Neuronal stem cell (in vitro differentiated cells): ENCODE results near the gene ACMSD.

Experiments used
- DNase-seq: peaks from one replicate; pipeline ENCODE4 v3.0.0-alpha.2; 2013; ENCODE audit warnings: low spot score
- H2AFZ ChIP-seq: one replicate; pipeline ENCODE4 v1.6.1; 2013; ENCODE audit warnings: mild to moderate bottlenecking, low read length, inconsistent platforms
- H2AK5ac ChIP-seq: 2 replicates; pipeline ENCODE4 v1.6.1; 2013; ENCODE audit warnings: low read depth, mild to moderate bottlenecking, inconsistent platforms, low read length, moderate library complexity, mixed read lengths
- H2BK120ac ChIP-seq: 2 replicates; pipeline ENCODE4 v1.6.1; 2013; ENCODE audit warnings: low read depth, mild to moderate bottlenecking, inconsistent platforms, low read length, moderate library complexity, mixed read lengths
- H2BK12ac ChIP-seq: one replicate; pipeline ENCODE4 v1.6.1; 2013; ENCODE audit warnings: low read length, inconsistent platforms
- H2BK15ac ChIP-seq: 2 replicates; pipeline ENCODE4 v1.6.1; 2013; ENCODE audit warnings: mild to moderate bottlenecking, low read length, inconsistent platforms, mixed read lengths
- H2BK5ac ChIP-seq: one replicate; pipeline ENCODE4 v1.6.1; 2013; ENCODE audit warnings: inconsistent platforms, mild to moderate bottlenecking, low read length, moderate library complexity
- H3K14ac ChIP-seq: one replicate; pipeline ENCODE4 v1.6.1; 2013; ENCODE audit warnings: low read length, inconsistent platforms
- H3K18ac ChIP-seq: 2 replicates; pipeline ENCODE4 v1.6.1; 2013; ENCODE audit warnings: low read length, inconsistent platforms
- H3K23ac ChIP-seq: 2 replicates; pipeline ENCODE4 v1.6.1; 2013; ENCODE audit warnings: low read depth, mild to moderate bottlenecking, mixed read lengths, low read length, inconsistent platforms; ENCODE audit not compliant: poor library complexity
- H3K27ac ChIP-seq: replicated peaks from 3 replicates; pipeline ENCODE4 v1.5.1; 2013; ENCODE audit warnings: low read length, inconsistent platforms
- H3K27me3 ChIP-seq, 3 experiments: 2 replicates each; pipeline ENCODE4 v1.6.1; 2013; ENCODE audit warnings: low read length in 3 of 3, mild to moderate bottlenecking in 2 of 3, inconsistent platforms in 1 of 3, low read depth in 1 of 3, mixed read lengths in 1 of 3, moderate library complexity in 1 of 3; ENCODE audit not compliant: control insufficient read depth in 3 of 3, insufficient read depth in 3 of 3
- H3K36me3 ChIP-seq, 2 donors: replicated peaks in 1 of 2; 2 replicates each; pipeline ENCODE4 v1.6.1; 2013; ENCODE audit warnings: low read length in 2 of 2; ENCODE audit not compliant: control insufficient read depth in 2 of 2, insufficient read depth in 2 of 2
- H3K4ac ChIP-seq: 2 replicates; pipeline ENCODE4 v1.6.1; 2013; ENCODE audit warnings: inconsistent platforms, mild to moderate bottlenecking, low read length, moderate library complexity
- H3K4me1 ChIP-seq, 2 donors: 1 replicate in 1 of 2; 2 replicates in 1 of 2; pipeline ENCODE4 v1.6.1; 2013; ENCODE audit warnings: low read length in 2 of 2, low read depth in 1 of 2; ENCODE audit not compliant: control insufficient read depth in 2 of 2, insufficient read depth in 1 of 2
- H3K4me2 ChIP-seq: one replicate; pipeline ENCODE4 v1.6.1; 2013; ENCODE audit warnings: mild to moderate bottlenecking, low read length, inconsistent platforms; ENCODE audit not compliant: insufficient read depth, poor library complexity, severe bottlenecking
- H3K4me3 ChIP-seq, 2 donors: 2 replicates each; pipeline ENCODE4 v1.5.1; 2013; ENCODE audit warnings: low read length in 2 of 2, mild to moderate bottlenecking in 2 of 2, inconsistent platforms in 1 of 2, moderate library complexity in 1 of 2
- H3K79me1 ChIP-seq: one replicate; pipeline ENCODE4 v1.6.1; 2013; ENCODE audit warnings: low read depth, mild to moderate bottlenecking, inconsistent platforms, low read length, moderate library complexity
- H3K9ac ChIP-seq: one replicate; pipeline ENCODE4 v1.6.1; 2013; ENCODE audit warnings: mild to moderate bottlenecking, low read depth, low read length, inconsistent platforms; ENCODE audit not compliant: poor library complexity
- H3K9me3 ChIP-seq, 2 donors: replicated peaks in 1 of 2; 2 replicates each; pipeline versions ENCODE3 to v1.6.1; 2013; ENCODE audit warnings: low read length in 2 of 2, mild to moderate bottlenecking in 2 of 2, inconsistent platforms in 1 of 2, low read depth in 1 of 2, mixed read lengths in 1 of 2, moderate library complexity in 1 of 2; ENCODE audit not compliant: control insufficient read depth in 2 of 2, insufficient read depth in 1 of 2
- H4K8ac ChIP-seq: one replicate; pipeline ENCODE4 v1.6.1; 2013; ENCODE audit warnings: low read depth, mild to moderate bottlenecking, inconsistent platforms, low read length, moderate library complexity
- H4K91ac ChIP-seq: one replicate; pipeline ENCODE4 v1.6.1; 2013; ENCODE audit warnings: low read length, low read depth, mild to moderate bottlenecking, inconsistent platforms; ENCODE audit not compliant: poor library complexity
- WGBS, 2 donors: extraction: QIAGEN DNeasy Blood & Tissue Kit; methylation state at CpG; one replicate each; pipeline ENCODE4 v1.1.7; 2013; ENCODE audit warnings: missing lambda C conversion rate in 2 of 2, mixed read lengths in 1 of 2; ENCODE audit not compliant: insufficient read length in 2 of 2, insufficient replicate concordance in 1 of 2; ENCODE audit errors: extremely low coverage in 2 of 2; 5-methylcytosine and 5-hydroxymethylcytosine counted together

Gene ACMSD

GRCh38 chr2:134918526-134919340 is 80.3 kb downstream of the ACMSD start, which contains the start of gene CCNT2:
Gene CCNT2 (plus strand): TSS chr2:134918822. CDS start chr2:134918855, 33 bp downstream.
- Histone ChIP-seq H3K4me2 (peak within 1 kb of the TSS; percentile 49), H2BK12ac (no peak within 1 kb of the TSS), H2BK5ac (peak within 1 kb of the TSS; percentile 100), H2BK120ac (peak within 1 kb of the TSS; percentile 87), H3K9me3 (no peaks in the 10 kb centered on the region), H4K8ac (peak within 1 kb of the TSS; percentile 93), H3K27ac (peak within 1 kb of the TSS; percentile 98), H3K23ac (peak within 1 kb of the TSS; percentile 97), H3K18ac (peak within 1 kb of the TSS; percentile 100), H3K4ac (peak within 1 kb of the TSS; percentile 93), H3K4me3 (peak within 1 kb of the TSS; percentile 82 to 97), H3K36me3 (peaks cover 0 to 37% of the 10 kb centered on the region in 2 donors), H3K79me1 (peaks cover 5% of the 10 kb centered on the region), H2BK15ac (peak within 1 kb of the TSS; percentile 21), H2AFZ (peak within 1 kb of the TSS; percentile 91), H3K14ac (peak within 1 kb of the TSS; percentile 89), H3K27me3 (no peaks in the 10 kb centered on the region), H3K9ac (peak within 1 kb of the TSS; percentile 99), H3K4me1 (peaks cover 0 to 9% of the 10 kb centered on the region in 2 donors), H2AK5ac (peak within 1 kb of the TSS; percentile 95), H4K91ac (peak within 1 kb of the TSS; percentile 92)
- no CpG with 5 or more reads among the region's 83 CpGs for WGBS, 2 donors
- DNase-seq = peak; percentile 98

- peak overlapping the region; percentile 99 for H3K9ac ChIP-seq
- DNase-seq = no peak
Observed at GRCh38 chr2:134919341-134920210, 81.2 kb downstream of the ACMSD start.

GRCh38 chr2:134924912-134925311 is 86.5 kb downstream of the ACMSD start:
- H3K18ac ChIP-seq = no peak overlapping the region
- H3K4me3 ChIP-seq = no peak overlapping the region
- no peak overlapping the region for H4K91ac ChIP-seq
- no peak overlapping the region for H2BK120ac ChIP-seq
- H3K23ac ChIP-seq = no peak overlapping the region
- peaks cover 0 to 9% of the 10 kb centered on the region in 2 donors for H3K4me1 ChIP-seq
- H3K27me3 ChIP-seq = no peaks in the 10 kb centered on the region
- H3K27ac ChIP-seq = no peak overlapping the region
- H2BK12ac ChIP-seq = no peak overlapping the region
- H3K9me3 ChIP-seq = no peaks in the 10 kb centered on the region
- no peak overlapping the region for H4K8ac ChIP-seq
- no CpG with 5 or more reads among the region's 1 CpG for WGBS, 2 donors
- H3K36me3 ChIP-seq = peaks cover 0 to 84% of the 10 kb centered on the region in 2 donors
- no peak overlapping the region for H2BK5ac ChIP-seq
- H2AK5ac ChIP-seq = no peak overlapping the region
- no peak overlapping the region for H3K4me2 ChIP-seq
- no peak overlapping the region for H3K4ac ChIP-seq
- peaks cover 4% of the 10 kb centered on the region for H3K79me1 ChIP-seq
- H2AFZ ChIP-seq = no peak overlapping the region
- DNase-seq = no peak
- H2BK15ac ChIP-seq = no peak overlapping the region
- no peak overlapping the region for H3K14ac ChIP-seq
- no peak overlapping the region for H3K9ac ChIP-seq

More at GRCh38 chr2:134919341-134920210, 81.2 kb downstream of the ACMSD start:
- Histone ChIP-seq H2BK15ac (peak overlapping the region; percentile 21), H3K79me1 (peaks cover 5% of the 10 kb centered on the region), H3K14ac (no peak overlapping the region), H3K27me3 (no peaks in the 10 kb centered on the region), H2AK5ac (peak overlapping the region; percentile 95), H2BK12ac (no peak overlapping the region), H3K36me3 (peaks cover 0 to 46% of the 10 kb centered on the region in 2 donors), H2AFZ (peak overlapping the region; percentile 91), H4K91ac (peak overlapping the region; percentile 92), H3K4me2 (peak overlapping the region; percentile 45), H3K27ac (peak overlapping the region; percentile 98), H3K9me3 (no peaks in the 10 kb centered on the region), H3K4ac (no peak overlapping the region), H4K8ac (peak overlapping the region; percentile 93), H3K4me3 (peak overlapping the region; percentile 82 to 97), H3K18ac (peak overlapping the region; percentile 100), H2BK5ac (peak overlapping the region; percentile 100), H3K23ac (no peak overlapping the region), H2BK120ac (no peak overlapping the region), H3K4me1 (peaks cover 0 to 9% of the 10 kb centered on the region in 2 donors)
- WGBS, 2 donors = no CpG with 5 or more reads among the region's 30 CpGs
